NCI-H226 (cell line): ENCODE measurements around the gene SH3TC2.

Experiments
- DNase-seq: peaks from one replicate; pipeline ENCODE4 v3.0.0-alpha.2; 2015

Gene SH3TC2

GRCh38 chr5:149027636-149028035, 35.2 kb downstream of the SH3TC2 start:
- no peak for DNase-seq

- no peak for DNase-seq
Observed at GRCh38 chr5:149024943-149025342, 37.9 kb downstream of the SH3TC2 start.

GRCh38 chr5:149024477-149024876, 38.4 kb downstream of the SH3TC2 start:
- no peak for DNase-seq

GRCh38 chr5:149022200-149022599, 40.7 kb downstream of the SH3TC2 start:
- DNase-seq: no peak

- DNase-seq: no peak
Observed at GRCh38 chr5:149019679-149020078, 43.2 kb downstream of the SH3TC2 start.

GRCh38 chr5:149018909-149019443, 43.9 kb downstream of the SH3TC2 start:
- DNase-seq: no peak

GRCh38 chr5:149017636-149018035, 45.2 kb downstream of the SH3TC2 start:
- DNase-seq: no peak

- DNase-seq: no peak
Observed at GRCh38 chr5:149015561-149015960, 47.3 kb downstream of the SH3TC2 start.

- no peak for DNase-seq
Observed at GRCh38 chr5:149015126-149015525, 47.7 kb downstream of the SH3TC2 start.

GRCh38 chr5:149014571-149015031, 48.3 kb downstream of the SH3TC2 start:
- no peak for DNase-seq

- DNase-seq: no peak
Observed at GRCh38 chr5:149013796-149014195, 49.1 kb downstream of the SH3TC2 start.

GRCh38 chr5:149012350-149012749, 50.5 kb downstream of the SH3TC2 start:
- no peak for DNase-seq

GRCh38 chr5:149011728-149012127, 51.1 kb downstream of the SH3TC2 start:
- no peak for DNase-seq

GRCh38 chr5:149011084-149011483, 51.8 kb downstream of the SH3TC2 start:
- peak; percentile 83 for DNase-seq

- DNase-seq: peak; percentile 37
Observed at GRCh38 chr5:149007174-149007573, 55.7 kb downstream of the SH3TC2 start.

GRCh38 chr5:149006426-149006825, 56.4 kb downstream of the SH3TC2 start:
- DNase-seq: no peak

- peak; percentile 41 for DNase-seq
Observed at GRCh38 chr5:149005077-149005892, 57.6 kb downstream of the SH3TC2 start.

GRCh38 chr5:149004559-149004958, 58.3 kb downstream of the SH3TC2 start:
- no peak for DNase-seq

- peak; percentile 71 for DNase-seq
Observed at GRCh38 chr5:149002761-149003689, 59.8 kb downstream of the SH3TC2 start.

- peak; percentile 100 for DNase-seq
Observed at GRCh38 chr5:149002053-149002452, 60.8 kb downstream of the SH3TC2 start.

GRCh38 chr5:149001162-149001561, 61.7 kb downstream of the SH3TC2 start:
- no peak for DNase-seq

GRCh38 chr5:148999741-149000140, 63.1 kb downstream of the SH3TC2 start:
- no peak for DNase-seq

GRCh38 chr5:148998174-148998797, 64.6 kb downstream of the SH3TC2 start:
- DNase-seq: peak; percentile 49
